ENCODE data around the gene MTSS2.
A peak's percentile ranks its signal among the peaks of the same experiment; 100 is the strongest.

- TF ChIP-seq CTCF (IDR thresholded peaks at IDR 0.05; ENCODE audit: insufficient read depth, low read depth, low read length) (peak; percentile 32), EZH2 (IDR thresholded peaks at IDR 0.05; ENCODE audit: insufficient read depth, low read length) (no peak)
Measured at GRCh38 chr16:70703041-70703834, 17.4 kb upstream of the MTSS2 start.
